GM23338 (cell line): Measurements from ENCODE around the gene SLC39A8. TPM values are rescaled to one million over a fixed set of nuclear protein-coding genes. Genes with fewer than 3 reads are reported as not detected.
A peak's percentile ranks its signal among the peaks of the same experiment; 100 is the strongest.

Source experiments
- ATAC-seq: fragments of 200-7000 bp; cut with Tn5 transposase; 3 replicates; pipeline ENCODE4 v1.9.1; 2020
- DNase-seq: peaks from one replicate; pipeline ENCODE4 v3.0.0-alpha.2; 2015; ENCODE audit warnings: low spot score
- H2AFZ ChIP-seq: fragments of 200-600 bp; sonication (generic); 2 replicates; pipeline ENCODE4 v1.8.0; 2016; ENCODE audit warnings: antibody characterized with exemption, mild to moderate bottlenecking, moderate library complexity
- H3F3A ChIP-seq: fragments of 200-600 bp; sonication (generic); replicated peaks from 2 replicates; pipeline ENCODE4 v1.8.0; 2017; ENCODE audit warnings: antibody characterized with exemption, mixed run types, low read depth
- H3K27ac ChIP-seq: fragments of 200-600 bp; sonication (generic); 2 replicates; pipeline ENCODE4 v1.6.1; 2016; ENCODE audit warnings: low read depth
- H3K27me3 ChIP-seq: fragments of 200-600 bp; sonication (generic); 2 replicates; pipeline ENCODE4 v1.8.0; 2016; ENCODE audit warnings: mild to moderate bottlenecking, mixed run types, moderate library complexity; ENCODE audit not compliant: insufficient read depth
- H3K36me3 ChIP-seq: fragments of 200-600 bp; sonication (generic); 2 replicates; pipeline ENCODE4 v1.8.0; 2016; ENCODE audit warnings: mild to moderate bottlenecking; ENCODE audit not compliant: insufficient read depth
- H3K4me1 ChIP-seq: fragments of 200-600 bp; sonication (generic); 2 replicates; pipeline ENCODE4 v1.8.0; 2016; ENCODE audit warnings: mild to moderate bottlenecking, moderate library complexity; ENCODE audit not compliant: insufficient read depth
- H3K4me2 ChIP-seq: fragments of 200-600 bp; sonication (generic); 2 replicates; pipeline ENCODE4 v1.7.1; 2017; ENCODE audit warnings: mixed run types
- H3K4me3 ChIP-seq: fragments of 200-600 bp; sonication (generic); 2 replicates; pipeline ENCODE4 v1.6.1; 2016; ENCODE audit warnings: mixed run types
- H3K79me2 ChIP-seq: fragments of 200-600 bp; sonication (generic); replicated peaks from 2 replicates; pipeline ENCODE4 v1.8.0; 2017; ENCODE audit warnings: mild to moderate bottlenecking; ENCODE audit not compliant: insufficient read depth
- H3K9me2 ChIP-seq: fragments of 200-600 bp; sonication (generic); 2 replicates; pipeline ENCODE4 v1.8.0; 2017; ENCODE audit not compliant: insufficient read depth
- H4K20me1 ChIP-seq: fragments of 200-600 bp; sonication (generic); replicated peaks from 2 replicates; pipeline ENCODE4 v1.8.0; 2017; ENCODE audit warnings: mild to moderate bottlenecking; ENCODE audit not compliant: insufficient read depth
- H3K27ac Mint-ChIP-seq: 2 replicates; pipeline ENCODE4 v1.8.0; 2020; ENCODE audit warnings: inconsistent platforms, mild to moderate bottlenecking, moderate library complexity, mixed read lengths
- H3K27me3 Mint-ChIP-seq: 3 replicates; pipeline ENCODE4 v1.8.0; 2022; ENCODE audit warnings: low read depth, mild to moderate bottlenecking, moderate library complexity, mixed read lengths, inconsistent platforms; ENCODE audit not compliant: insufficient read depth, poor library complexity
- H3K36me3 Mint-ChIP-seq: 3 replicates; pipeline ENCODE4 v1.8.0; 2021; ENCODE audit warnings: low read depth, mild to moderate bottlenecking, inconsistent platforms, moderate library complexity, mixed read lengths
- H3K4me1 Mint-ChIP-seq: 3 replicates; pipeline ENCODE4 v1.8.0; 2020; ENCODE audit warnings: mild to moderate bottlenecking, inconsistent platforms, mixed read lengths
- H3K4me3 Mint-ChIP-seq: 3 replicates; pipeline ENCODE4 v1.8.0; 2021; ENCODE audit warnings: moderate library complexity, mild to moderate bottlenecking, inconsistent platforms, mixed read lengths
- H3K9me3 Mint-ChIP-seq: 3 replicates; pipeline ENCODE4 v1.8.0; 2020; ENCODE audit warnings: moderate library complexity, mild to moderate bottlenecking, inconsistent platforms, mixed read lengths
- CREB1 ChIP-seq: fragments of 250-450 bp; sonication (Bioruptor Pico); IDR thresholded peaks from 2 replicates; pipeline ENCODE4 v1.5.0; 2020; ENCODE audit warnings: low read depth, mild to moderate bottlenecking, moderate library complexity
- CTCF ChIP-seq, 2 experiments: fragments of 200-600 bp in 1 of 2; sonication (generic) in 1 of 2; conservative IDR thresholded peaks; 2 replicates each; pipeline versions ENCODE4 v1.5.1 to v1.6.1; 2016 to 2017; ENCODE audit warnings: antibody characterized with exemption in 2 of 2, low read depth in 2 of 2, mild to moderate bottlenecking in 2 of 2, moderate library complexity in 1 of 2
- ETS1 ChIP-seq: IDR thresholded peaks from 2 replicates; pipeline ENCODE4 v1.6.1; 2016; ENCODE audit warnings: antibody characterized with exemption
- EZH2 ChIP-seq: fragments of 200-600 bp; sonication (generic); IDR thresholded peaks from one replicate; pipeline ENCODE4 v1.8.0; 2017; ENCODE audit warnings: antibody characterized with exemption, mild to moderate bottlenecking, low read depth; ENCODE audit not compliant: unreplicated experiment
- EZH2phosphoT487 ChIP-seq: fragments of 200-600 bp; sonication (generic); IDR thresholded peaks from one replicate; pipeline ENCODE4 v1.8.1; 2018; ENCODE audit warnings: antibody characterized with exemption; ENCODE audit not compliant: unreplicated experiment
- JUNB ChIP-seq: IDR thresholded peaks from one replicate; pipeline ENCODE4 v1.6.1; 2016; ENCODE audit warnings: antibody characterized with exemption; ENCODE audit not compliant: unreplicated experiment
- REST ChIP-seq: IDR thresholded peaks from one replicate; pipeline ENCODE4 v1.6.1; 2018; ENCODE audit warnings: antibody characterized with exemption; ENCODE audit not compliant: unreplicated experiment
- STAT1 ChIP-seq: IDR thresholded peaks from one replicate; pipeline ENCODE4 v1.6.1; 2016; ENCODE audit warnings: antibody characterized with exemption; ENCODE audit not compliant: unreplicated experiment
- ZNF114 ChIP-seq: fragments of 250-450 bp; sonication (Bioruptor Pico); IDR thresholded peaks from 2 replicates; pipeline ENCODE4 v1.5.0; 2020; ENCODE audit warnings: mild to moderate bottlenecking, moderate library complexity
- ZNF331 ChIP-seq: fragments of 250-450 bp; sonication (Bioruptor Pico); IDR thresholded peaks from 2 replicates; pipeline ENCODE4 v1.5.0; 2020; ENCODE audit warnings: low read depth, mild to moderate bottlenecking, moderate library complexity
- ZNF462 ChIP-seq: fragments of 250-450 bp; sonication (Bioruptor Pico); IDR thresholded peaks from 2 replicates; pipeline ENCODE4 v1.5.0; 2020; ENCODE audit warnings: mild to moderate bottlenecking, moderate library complexity
- polyA plus RNA-seq: library from polyadenylated mRNA; unstranded; fragments of >200 nt; fragmentation: Nextera tagmentation; extraction: Ambion mirVana; gene quantifications from 2 replicates; pipeline ENCODE4 v1.2.1, GENCODE V29; 2016
- total RNA-seq: library from RNA; depleted of rRNA; stranded (reverse); fragments of >200 nt; shearing (Covaris generic); gene quantifications from 2 replicates; pipeline ENCODE4 v1.2.3, GENCODE V29; 2014

The SLC39A8 gene
- total and polyA plus RNA-seq, 2 experiments from 2014 or later, result 20.1 to 42.5 TPM

- no peak for TF ChIP-seq ZNF462 (CRISPR knock-in tag)
- no peak for TF ChIP-seq ZNF114
These were observed 17.7 kb upstream of the SLC39A8 start (continued) for GRCh38 chr4:102362922-102363432.

- Mint-ChIP-seq H3K4me3 (no peak overlapping the region), H3K36me3 (no peaks in the 10 kb centered on the region), H3K27me3 (no peaks in the 10 kb centered on the region), H3K27ac (no peak overlapping the region), H3K9me3 (no peaks in the 10 kb centered on the region), H3K4me1 (peaks cover under 1% of the 10 kb centered on the region; the same call in 1 of the 3 replicates)
- peak overlapping the region; percentile 88; the same call in 1 of the 2 replicates for H2AFZ ChIP-seq
- H3K36me3 ChIP-seq, result no peaks in the 10 kb centered on the region
- peaks cover 6% of the 10 kb centered on the region; the same call in 1 of the 2 replicates for H3K4me1 ChIP-seq
- no peaks in the 10 kb centered on the region for H3F3A ChIP-seq
- H3K27me3 ChIP-seq, result no peaks in the 10 kb centered on the region
- no peak overlapping the region for H3K4me3 ChIP-seq
- no peak overlapping the region for H3K4me2 ChIP-seq
- no peak overlapping the region for H3K27ac ChIP-seq
- DNase-seq, result no peak
- no peak for ATAC-seq
- no peaks in the 10 kb centered on the region; the same call in 1 of the 2 replicates for H3K9me2 ChIP-seq
- H3K79me2 ChIP-seq, result no peaks in the 10 kb centered on the region
- no peaks in the 10 kb centered on the region for H4K20me1 ChIP-seq
- no peak for TF ChIP-seq STAT1
- no peak for TF ChIP-seq REST
- TF ChIP-seq ETS1, result no peak
- no peak for TF ChIP-seq EZH2phosphoT487
- no peak for TF ChIP-seq CREB1 (CRISPR knock-in tag)
- TF ChIP-seq EZH2, result no peak
- no peak for TF ChIP-seq CTCF (conservative IDR thresholded peaks at IDR 0.05; ENCODE audit: low read depth in 2 of 2)
- TF ChIP-seq ZNF331, result no peak
- no peak for TF ChIP-seq JUNB
These were observed 12.8 kb upstream of the SLC39A8 start for GRCh38 chr4:102358128-102358527.
